Gastrocnemius medialis (tissue), 4 donors: ENCODE measurements around the gene C11orf21. TPM values are rescaled to one million over a fixed set of nuclear protein-coding genes. Genes with fewer than 3 reads are reported as not detected.

Experiments used
- ATAC-seq, 2 donors: fragments of 150-250 bp; one replicate each; pipeline ENCODE4 v1.9.1; 2016
- DNase-seq, 2 donors: peaks; one replicate each; pipeline ENCODE4 v3.0.0-alpha.2; 2019
- H3K27ac ChIP-seq, 4 donors: fragments of 200-600 bp; sonication (generic); 1 replicate in 1 of 4; 2 replicates in 3 of 4; pipeline ENCODE4 v1.5.1; 2016 to 2018; ENCODE audit warnings: mild to moderate bottlenecking in 2 of 4, moderate library complexity in 1 of 4
- H3K27me3 ChIP-seq, 3 donors: fragments of 200-600 bp; sonication (generic) in 2 of 3; 1 replicate in 1 of 3; 2 replicates in 2 of 3; pipeline versions ENCODE4 v1.5.1 to v1.6.0; 2016 to 2019; ENCODE audit warnings: mild to moderate bottlenecking in 1 of 3, moderate library complexity in 1 of 3
- H3K36me3 ChIP-seq, 2 donors: fragments of 200-600 bp; sonication (generic) in 1 of 2; one replicate each; pipeline ENCODE4 v1.5.1; 2017 to 2018
- H3K4me1 ChIP-seq, 2 donors: fragments of 200-600 bp; sonication (generic) in 1 of 2; one replicate each; pipeline ENCODE4 v1.5.1; 2016 to 2017; ENCODE audit warnings: mild to moderate bottlenecking in 2 of 2
- H3K4me3 ChIP-seq, 4 donors: fragments of 200-600 bp; sonication (generic) in 3 of 4; 1 replicate in 1 of 4; 2 replicates in 3 of 4; pipeline ENCODE4 v1.5.1; 2016 to 2019; ENCODE audit warnings: mild to moderate bottlenecking in 2 of 4
- H3K9me3 ChIP-seq, 3 donors: fragments of 200-600 bp; sonication (generic) in 2 of 3; 1 replicate in 1 of 3; 2 replicates in 2 of 3; pipeline ENCODE4 v1.5.1; 2016 to 2019
- CTCF ChIP-seq, 5 experiments: fragments of 450-650 bp in 3 of 5; fragments of 200-600 bp in 2 of 5; sonication (generic) in 2 of 5; IDR thresholded peaks in 4 of 5; conservative IDR thresholded peaks in 1 of 5; 1 replicate in 4 of 5; 2 replicates in 1 of 5; pipeline ENCODE4 v1.5.1; 2016 to 2019; ENCODE audit warnings: antibody characterized with exemption in 5 of 5, mild to moderate bottlenecking in 3 of 5, moderate library complexity in 3 of 5
- POLR2A ChIP-seq, 2 donors: fragments of 450-650 bp; IDR thresholded peaks; one replicate each; pipeline ENCODE4 v1.6.1; 2017; ENCODE audit warnings: antibody characterized with exemption in 2 of 2, mild to moderate bottlenecking in 2 of 2, moderate library complexity in 2 of 2
- in situ Hi-C, 4 donors: fragments of 200-750 bp; cut with MboI; loops; one replicate each; pipeline versions ENCODE4 v1.15.0 to v1.8.0; 2017; ENCODE audit warnings: low sequenced_read_pairs in 4 of 4
- intact Hi-C: fragments of 100-400 bp; cut with DNase I; formaldehyde crosslinking; loops from one replicate; pipeline ENCODE4 v1.15.1; 2023; ENCODE audit warnings: low total_unique reads
- total RNA-seq, 4 donors: library from RNA; depleted of rRNA; stranded (reverse); fragments of >200 nt; gene quantifications; one replicate each; pipeline versions ENCODE4 v1.1.0 to v1.2.3, GENCODE V29; 2016

C11orf21 gene
- total RNA-seq, 4 donors from 2014 or later, result 0.10 TPM; not detected in 3

GRCh38 chr11:2300936-2301630, 635 bp downstream of the C11orf21 start:
- H3K9me3 ChIP-seq, result no peaks in the 10 kb centered on the region
- ATAC-seq, result no peak
- intact Hi-C loops (loop anchor here (10.0 kb wide), 3 partner anchors 106 to 594 kb away; no protein-coding TSS in a partner anchor), in situ Hi-C loops (no loop called here)
- no peak overlapping the region for H3K4me3 ChIP-seq
- peaks cover 0 to 3% of the 10 kb centered on the region in 2 donors for H3K4me1 ChIP-seq
- TF ChIP-seq CTCF (IDR thresholded peaks at IDR 0.05 in 4 of 5, conservative IDR thresholded peaks at IDR 0.05 in 1 of 5) (no peak), POLR2A (IDR thresholded peaks at IDR 0.05) (no peak)
- no peak for DNase-seq
- no peak overlapping the region for H3K27ac ChIP-seq
- H3K27me3 ChIP-seq, result peaks cover 0 to 4% (median 0%) of the 10 kb centered on the region in 3 donors
- no peaks in the 10 kb centered on the region for H3K36me3 ChIP-seq

- DNase-seq (no peak), ATAC-seq (no peak)
- TF ChIP-seq POLR2A (IDR thresholded peaks at IDR 0.05) (no peak), CTCF (IDR thresholded peaks at IDR 0.05 in 4 of 5, conservative IDR thresholded peaks at IDR 0.05 in 1 of 5) (no peak)
- H3K4me1 ChIP-seq, result no peaks in the 10 kb centered on the region
- intact Hi-C loops (loop anchor here (10.0 kb wide), 3 partner anchors 106 to 594 kb away; no protein-coding TSS in a partner anchor), in situ Hi-C loops (no loop called here)
- H3K9me3 ChIP-seq, result no peaks in the 10 kb centered on the region
- H3K27ac ChIP-seq, result no peak overlapping the region
- no peaks in the 10 kb centered on the region for H3K36me3 ChIP-seq
- H3K4me3 ChIP-seq, result no peak overlapping the region
- peaks cover 0 to 4% (median 0%) of the 10 kb centered on the region in 3 donors for H3K27me3 ChIP-seq
Measured at GRCh38 chr11:2300290-2300935, 1.3 kb downstream of the C11orf21 start.

- TF ChIP-seq POLR2A (IDR thresholded peaks at IDR 0.05) (no peak), CTCF (IDR thresholded peaks at IDR 0.05 in 4 of 5, conservative IDR thresholded peaks at IDR 0.05 in 1 of 5) (no peak)
- in situ Hi-C loops, result loop anchor here in 3 of 4 donors (5.0 to 10.0 kb wide), 2 partner anchors 125 to 128 kb away; no protein-coding TSS in a partner anchor
- H3K27ac ChIP-seq, result no peak overlapping the region
- intact Hi-C loops, result loop anchor here (10.0 kb wide), 3 partner anchors 105 to 595 kb away; no protein-coding TSS in a partner anchor
- no peak for DNase-seq
- peaks cover 0 to 4% (median 0%) of the 10 kb centered on the region in 3 donors for H3K27me3 ChIP-seq
- H3K4me3 ChIP-seq, result no peak overlapping the region
- no peaks in the 10 kb centered on the region for H3K4me1 ChIP-seq
- no peaks in the 10 kb centered on the region for H3K36me3 ChIP-seq
- no peaks in the 10 kb centered on the region for H3K9me3 ChIP-seq
- ATAC-seq, result no peak
Measured at GRCh38 chr11:2299773-2300172, 1.9 kb downstream of the C11orf21 start.

GRCh38 chr11:2298795-2299761, 2.6 kb downstream of the C11orf21 start:
- Histone ChIP-seq H3K4me3 (no peak overlapping the region), H3K27me3 (peaks cover 0 to 4% (median 0%) of the 10 kb centered on the region in 3 donors), H3K36me3 (no peaks in the 10 kb centered on the region), H3K9me3 (no peaks in the 10 kb centered on the region), H3K4me1 (no peaks in the 10 kb centered on the region), H3K27ac (no peak overlapping the region)
- intact Hi-C loops (no loop called here), in situ Hi-C loops (loop anchor here in 3 of 4 donors (5.0 to 10.0 kb wide), 2 partner anchors 126 to 128 kb away; no protein-coding TSS in a partner anchor)
- no peak for TF ChIP-seq POLR2A (IDR thresholded peaks at IDR 0.05)
- TF ChIP-seq CTCF (IDR thresholded peaks at IDR 0.05 in 4 of 5, conservative IDR thresholded peaks at IDR 0.05 in 1 of 5), result peak in 1 of 5 experiments; percentile 21
- DNase-seq (no peak), ATAC-seq (no peak)
